IPS DF 4.7 (cell line): ENCODE results near the gene GPR137.
A peak's percentile ranks its signal among the peaks of the same experiment; 100 is the strongest.

Experiments
- DNase-seq: peaks from one replicate; pipeline ENCODE4 v3.0.0-alpha.2; 2013; ENCODE audit warnings: low spot score; ENCODE audit errors: extremely low read depth

GPR137 gene

GRCh38 chr11:64263021-64263946 lies 22.4 kb upstream of the GPR137 start:
- DNase-seq = no peak

DNA sequence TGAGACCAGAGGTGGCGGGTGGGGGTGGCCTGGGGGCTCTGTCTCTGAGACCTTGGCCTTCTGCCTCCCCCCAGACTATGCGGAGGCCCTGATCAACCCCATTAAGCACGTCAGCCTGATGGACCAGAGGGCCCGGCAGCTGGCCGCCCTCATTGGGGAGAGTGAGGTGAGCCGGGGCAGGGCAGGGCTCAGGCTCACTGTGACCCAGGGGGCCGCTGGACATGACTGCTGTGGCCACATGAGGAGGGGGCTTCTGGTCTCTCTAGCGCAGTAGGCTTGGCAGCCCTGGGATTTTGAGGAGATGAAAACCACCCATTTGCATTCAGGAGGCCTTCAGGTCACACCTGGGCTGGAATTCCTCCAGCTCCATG lies 21.7 kb upstream of the GPR137 start:
- no peak for DNase-seq

GRCh38 chr11:64264371-64264852 lies 21.2 kb upstream of the GPR137 start:
- no peak for DNase-seq

DNA sequence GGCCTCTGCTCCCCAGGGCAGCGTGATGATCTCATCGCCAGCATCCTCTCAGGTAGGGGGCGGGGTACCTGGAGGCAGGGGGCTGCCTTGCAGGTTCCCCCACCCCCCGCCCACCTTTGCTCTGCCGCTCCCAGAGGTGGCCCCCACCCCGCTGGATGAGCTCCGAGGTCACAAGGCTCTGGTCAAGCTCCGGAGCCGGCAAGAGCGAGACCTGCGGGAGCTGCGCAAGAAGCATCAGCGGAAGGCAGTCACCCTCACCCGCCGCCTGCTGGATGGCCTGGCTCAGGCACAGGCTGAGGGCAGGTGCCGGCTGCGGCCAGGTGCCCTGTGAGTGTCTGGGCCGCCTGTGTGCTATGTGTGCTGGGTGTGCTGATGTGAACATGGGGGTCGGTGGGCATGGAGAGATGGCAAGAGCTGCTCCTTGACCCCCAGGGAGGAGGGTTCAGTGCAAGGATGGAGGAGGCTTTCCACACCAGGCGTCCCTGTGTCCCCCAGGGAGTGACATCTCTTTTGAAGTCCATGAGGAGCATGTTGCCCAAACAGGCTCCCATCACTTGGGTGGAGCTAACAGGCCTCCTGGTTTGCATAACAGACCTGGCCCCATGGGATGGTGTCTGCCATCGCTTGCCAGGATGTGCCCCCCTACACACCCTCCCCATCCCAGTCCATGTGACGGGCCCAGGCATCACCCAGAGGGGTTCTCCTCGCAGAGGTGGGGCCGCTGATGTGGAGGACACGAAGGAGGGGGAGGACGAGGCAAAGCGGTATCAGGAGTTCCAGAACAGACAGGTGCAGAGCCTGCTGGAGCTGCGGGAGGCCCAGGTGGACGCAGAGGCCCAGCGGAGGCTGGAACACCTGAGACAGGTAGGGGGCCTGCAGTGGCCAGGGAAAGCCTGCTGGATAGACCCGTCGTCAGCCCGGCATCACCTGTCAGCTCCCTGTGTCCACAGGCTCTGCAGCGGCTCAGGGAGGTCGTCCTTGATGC lies 20.2 kb upstream of the GPR137 start:
- no peak for DNase-seq

DNA sequence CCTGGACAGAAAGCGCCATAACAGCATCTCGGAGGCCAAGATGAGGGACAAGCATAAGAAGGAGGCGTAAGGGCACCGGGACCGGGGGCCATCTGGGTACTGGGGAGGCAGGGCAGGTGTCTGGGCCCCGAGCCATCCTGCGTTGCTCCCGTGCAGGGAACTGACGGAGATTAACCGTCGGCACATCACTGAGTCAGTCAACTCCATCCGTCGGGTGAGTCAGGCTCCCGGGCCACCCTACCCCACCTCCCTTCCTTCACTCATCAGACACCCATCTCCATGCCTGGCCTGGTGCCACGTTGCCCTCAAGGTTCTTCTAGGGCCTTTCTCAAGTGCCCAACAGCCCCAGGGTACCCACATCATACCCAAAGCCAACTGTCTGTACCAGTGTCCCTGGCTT lies 19.3 kb upstream of the GPR137 start:
- no peak for DNase-seq

- no peak for DNase-seq
These were observed 18.3 kb upstream of the GPR137 start for GRCh38 chr11:64267207-64267945.

- DNase-seq = no peak
These were observed 17.4 kb upstream of the GPR137 start for GRCh38 chr11:64268025-64268892.

DNA sequence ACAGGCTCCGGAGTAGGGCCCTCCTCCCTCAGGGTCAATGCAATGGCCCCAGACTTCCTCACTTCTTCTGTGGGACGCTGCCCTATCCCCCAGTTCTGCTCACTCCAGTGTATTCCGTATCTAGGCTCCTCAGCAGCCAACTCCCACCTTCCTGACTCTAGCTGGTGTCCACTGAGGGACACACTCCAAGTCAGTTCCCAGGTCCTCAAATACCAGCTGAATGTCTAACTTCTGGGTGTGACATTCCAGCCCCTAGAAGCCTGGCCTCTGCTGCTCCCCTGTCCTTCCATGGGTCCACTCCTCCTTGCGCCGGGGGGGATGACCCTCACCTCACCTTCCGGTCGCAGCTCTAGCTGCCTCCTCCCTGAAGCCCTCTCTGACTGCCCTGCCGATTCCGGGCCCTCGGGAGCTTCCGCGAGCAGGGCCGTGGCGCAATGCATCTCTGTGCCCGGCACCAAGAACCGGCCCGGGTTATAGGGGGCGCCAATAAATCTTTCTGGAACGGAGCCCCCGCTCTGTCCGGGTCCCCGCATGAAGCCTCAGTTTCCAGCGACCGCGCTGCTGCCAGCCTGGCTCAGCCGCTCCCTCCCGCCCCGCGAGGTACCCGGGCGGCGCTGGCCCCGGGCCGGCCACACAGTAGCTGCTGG lies 16.6 kb upstream of the GPR137 start:
- no peak for DNase-seq

GRCh38 chr11:64269540-64270220 lies 16.0 kb upstream of the GPR137 start:
- peak; percentile 99 for DNase-seq

DNA sequence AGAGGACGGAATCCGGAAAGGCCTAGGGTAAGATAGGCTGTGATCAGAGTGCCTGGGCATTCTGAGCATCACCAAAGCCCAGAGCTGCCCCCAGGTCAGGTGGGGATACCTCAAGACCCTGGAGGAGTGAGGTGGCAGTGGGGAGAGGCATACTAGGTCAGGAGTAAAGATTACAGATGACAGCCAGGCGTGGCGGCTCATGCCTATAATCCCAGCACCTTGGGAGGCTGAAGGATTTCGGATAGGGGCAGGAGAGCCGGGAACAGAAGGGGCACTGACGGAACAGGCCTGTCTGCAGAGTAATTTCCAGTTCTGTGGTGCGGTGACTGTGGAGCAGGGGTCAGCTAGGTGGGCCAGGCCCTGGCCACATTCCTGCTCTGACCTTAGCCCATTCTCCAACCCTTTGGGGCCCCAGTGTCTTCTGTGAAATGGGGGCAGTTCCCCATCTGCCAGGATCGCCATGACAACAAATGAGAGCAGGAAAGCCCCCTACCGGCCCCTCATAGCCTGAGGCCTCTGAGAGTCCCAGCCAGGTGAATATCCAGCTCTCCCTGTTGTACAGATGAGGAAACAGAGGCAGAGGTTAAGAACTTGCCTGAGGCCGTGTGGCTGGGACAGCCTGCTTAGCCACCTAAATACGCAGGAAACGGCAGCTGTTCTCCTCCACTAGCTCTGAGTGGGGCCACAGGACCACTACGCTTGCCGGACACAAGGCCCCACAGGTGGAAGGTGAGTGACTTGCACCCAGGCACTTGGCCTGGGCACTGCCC lies 10.4 kb upstream of the GPR137 start:
- no peak for DNase-seq

DNA sequence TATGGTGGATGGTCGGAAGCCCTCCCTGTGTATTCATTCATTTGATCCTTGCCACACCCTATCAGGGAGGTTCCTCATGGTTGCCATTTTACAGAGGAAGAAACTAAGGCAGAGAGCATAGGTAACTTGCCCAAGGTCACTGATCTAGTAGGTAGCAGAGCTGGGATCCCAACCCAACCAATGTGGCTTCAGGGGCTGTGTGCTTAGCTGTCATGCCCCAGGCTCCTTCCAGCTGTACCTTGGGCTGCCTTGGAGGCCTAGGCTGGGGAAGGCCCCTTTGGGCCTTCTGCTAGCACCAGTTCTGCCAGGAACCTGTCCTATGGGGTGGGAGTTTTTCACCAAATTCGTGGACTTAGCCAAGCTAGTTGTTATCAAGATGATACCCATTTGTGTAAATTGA lies 9.8 kb upstream of the GPR137 start:
- no peak for DNase-seq

DNA sequence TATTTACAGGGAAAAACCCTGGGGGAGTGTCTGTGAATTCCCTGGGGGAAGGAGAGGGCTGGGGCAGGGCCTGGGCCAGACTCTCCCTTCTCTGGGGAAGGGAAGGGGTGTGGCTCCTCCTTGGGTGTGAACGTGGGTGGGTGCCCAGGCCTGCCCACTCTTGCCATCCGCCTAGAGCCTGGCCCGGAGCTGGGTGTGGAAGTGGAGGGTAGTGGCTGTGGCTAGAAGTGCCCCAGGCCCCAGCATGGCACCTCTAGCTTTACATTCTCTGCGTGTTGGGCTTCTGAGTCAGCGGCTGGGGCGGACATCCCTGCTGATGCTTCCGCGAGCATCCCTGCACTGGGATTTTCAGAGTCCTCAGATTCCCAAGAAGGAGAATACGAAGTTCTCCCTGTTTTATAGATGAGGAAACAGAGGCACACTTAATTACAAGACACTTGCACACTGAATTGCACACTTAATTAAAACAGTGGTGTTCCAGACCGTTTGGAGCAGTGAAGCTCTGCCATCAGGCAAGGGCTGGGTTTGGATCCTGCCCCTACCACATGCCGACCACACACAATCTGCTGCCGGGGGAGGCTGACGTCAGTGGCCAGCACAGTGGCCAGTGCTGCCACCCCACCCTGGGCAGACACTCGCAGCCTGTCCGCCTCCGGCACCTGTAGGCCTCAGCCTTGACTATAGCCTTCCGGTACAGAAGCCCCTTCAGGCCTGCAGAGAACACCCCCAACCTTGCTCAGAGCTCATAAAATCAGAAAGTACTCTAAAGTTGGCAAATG lies 8.8 kb upstream of the GPR137 start:
- DNase-seq = no peak

DNA sequence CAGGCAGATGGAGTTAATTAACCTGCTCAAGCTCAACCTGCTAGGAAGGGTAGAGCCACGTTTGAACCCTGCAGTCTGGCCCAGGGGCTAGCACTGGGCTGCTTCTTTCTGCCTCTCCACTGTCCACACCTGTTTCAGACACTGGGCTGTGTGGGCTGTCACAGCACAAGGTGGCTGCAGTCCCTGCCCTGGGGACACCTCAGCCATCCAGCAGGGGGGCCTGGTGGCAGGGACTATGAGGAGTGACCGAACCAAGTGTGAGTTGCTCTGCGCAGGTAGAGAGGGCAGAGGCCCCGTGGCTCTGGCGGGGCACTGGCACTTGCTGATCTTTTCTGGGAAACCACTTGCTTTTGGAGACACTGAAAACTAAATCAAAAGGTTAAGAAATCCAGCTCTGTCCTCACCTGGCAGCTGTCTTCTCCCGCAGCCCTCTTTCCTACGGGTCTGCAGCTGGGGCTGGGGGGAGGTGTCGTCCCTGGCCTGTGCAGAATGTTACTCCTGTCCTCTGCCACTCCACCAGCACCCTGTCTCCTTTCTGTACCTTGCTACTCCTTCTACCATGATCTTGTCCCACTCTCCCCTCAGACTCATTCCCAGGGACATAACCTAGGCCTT lies 7.0 kb upstream of the GPR137 start:
- no peak for DNase-seq

DNA sequence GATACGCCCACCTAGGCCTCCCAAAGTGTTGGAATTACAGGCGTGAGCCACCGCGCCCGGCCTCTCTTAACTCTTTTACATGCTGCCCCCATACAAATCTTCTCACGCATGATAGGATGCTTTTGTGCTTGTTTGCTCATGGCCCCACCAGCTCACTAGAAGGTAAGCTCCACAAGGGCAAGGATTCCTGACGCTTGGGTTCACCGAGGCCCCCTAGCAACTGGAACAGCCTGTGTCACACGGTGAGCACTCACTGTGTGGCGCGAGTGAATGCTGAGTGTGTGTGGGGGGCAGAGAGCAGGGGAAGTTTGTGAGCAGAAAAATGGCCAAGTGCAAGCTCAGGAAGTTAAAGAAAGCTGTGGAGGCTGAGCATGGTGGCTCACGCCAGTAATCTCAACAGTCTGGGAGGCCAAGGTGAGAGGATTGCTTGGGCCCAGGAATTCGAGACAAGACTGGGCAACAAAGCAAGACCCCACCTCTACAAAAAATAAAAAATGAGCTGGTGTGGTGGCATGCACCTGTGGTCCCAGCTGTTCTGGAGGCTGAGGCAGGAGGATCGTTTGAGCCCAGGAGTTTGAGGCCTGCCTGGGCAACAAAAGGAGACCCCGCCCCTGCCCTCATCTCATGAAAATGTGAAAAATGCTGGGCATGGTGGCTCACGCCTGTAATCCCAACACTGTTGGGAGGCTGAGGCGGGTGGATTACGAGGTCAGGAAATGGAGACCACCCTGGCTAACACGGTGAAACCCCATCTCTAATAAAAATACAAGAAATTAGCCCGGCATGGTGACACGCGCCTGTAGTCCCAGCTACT lies 3.5 kb upstream of the GPR137 start:
- no peak for DNase-seq

GRCh38 chr11:64283092-64283491 lies 2.6 kb upstream of the GPR137 start:
- no peak for DNase-seq
